ENCODE measurements around the gene GRID1. TPM values are rescaled to one million over a fixed set of nuclear protein-coding genes. Genes with fewer than 3 reads are reported as not detected.

GRID1 gene
- total RNA-seq, 1 donor: not detected

DNA sequence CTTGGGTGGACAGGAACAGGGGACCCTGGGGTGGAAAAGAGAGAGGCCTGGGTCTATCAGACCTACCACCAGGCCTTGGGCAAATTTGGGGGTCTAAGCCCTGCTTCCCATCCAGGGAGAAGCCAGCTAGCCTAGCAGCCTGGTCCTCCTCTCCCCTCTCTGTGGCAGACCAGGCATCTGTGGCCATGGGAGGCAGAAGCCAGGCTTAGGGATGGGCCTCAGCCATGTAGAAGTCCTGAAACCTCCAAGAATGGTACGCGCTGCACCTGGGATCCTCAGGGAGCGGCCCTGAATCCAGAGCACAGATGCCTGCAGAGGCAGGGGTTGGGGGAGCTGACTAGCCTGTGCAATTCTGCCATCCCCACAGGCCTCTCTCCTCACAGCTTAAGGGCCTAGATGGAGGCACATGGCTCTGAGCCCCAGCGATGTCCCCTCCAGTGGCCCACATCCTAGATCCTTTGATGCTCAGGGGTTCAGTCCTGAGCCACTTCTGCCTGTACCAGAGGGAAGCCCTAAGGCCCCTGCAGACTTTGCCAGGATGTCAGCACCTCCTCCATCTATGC lies 21.2 kb downstream of the GRID1 start:
- Histone ChIP-seq H3K27me3 (ENCODE audit: insufficient read depth, low read length) (no peaks in the 10 kb centered on the region), H3K4me1 (ENCODE audit: insufficient read depth, low read length) (no peaks in the 10 kb centered on the region), H3K9me3 (ENCODE audit: low read depth, low read length) (no peaks in the 10 kb centered on the region), H3K4me3 (ENCODE audit: low read length) (no peak overlapping the region)

DNA sequence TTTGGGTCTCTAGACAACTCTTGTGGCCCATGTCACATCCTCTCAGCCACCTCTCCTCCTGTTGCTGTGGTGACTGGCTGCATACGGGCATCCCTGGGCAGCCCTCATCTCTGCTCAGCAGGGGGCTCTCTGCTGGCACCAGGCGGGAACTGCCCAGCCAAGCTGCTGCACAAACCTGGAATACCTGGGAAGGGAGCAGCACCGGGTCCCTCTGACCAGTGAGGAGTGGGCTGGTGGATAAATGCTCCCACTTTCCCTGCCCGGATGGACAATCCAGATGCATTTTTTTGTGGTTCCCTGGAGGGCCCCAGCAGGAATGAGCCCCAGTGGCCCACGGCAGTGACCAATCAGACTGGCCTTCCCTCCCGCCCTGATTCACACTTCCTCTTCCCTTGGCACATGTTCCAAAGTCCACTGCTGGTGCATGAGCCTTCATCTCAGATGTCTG lies 21.9 kb downstream of the GRID1 start:
- Histone ChIP-seq H3K9me3 (ENCODE audit: low read depth, low read length) (no peaks in the 10 kb centered on the region), H3K4me3 (ENCODE audit: low read length) (no peak overlapping the region), H3K27me3 (ENCODE audit: insufficient read depth, low read length) (no peaks in the 10 kb centered on the region), H3K4me1 (ENCODE audit: insufficient read depth, low read length) (no peaks in the 10 kb centered on the region)

DNA sequence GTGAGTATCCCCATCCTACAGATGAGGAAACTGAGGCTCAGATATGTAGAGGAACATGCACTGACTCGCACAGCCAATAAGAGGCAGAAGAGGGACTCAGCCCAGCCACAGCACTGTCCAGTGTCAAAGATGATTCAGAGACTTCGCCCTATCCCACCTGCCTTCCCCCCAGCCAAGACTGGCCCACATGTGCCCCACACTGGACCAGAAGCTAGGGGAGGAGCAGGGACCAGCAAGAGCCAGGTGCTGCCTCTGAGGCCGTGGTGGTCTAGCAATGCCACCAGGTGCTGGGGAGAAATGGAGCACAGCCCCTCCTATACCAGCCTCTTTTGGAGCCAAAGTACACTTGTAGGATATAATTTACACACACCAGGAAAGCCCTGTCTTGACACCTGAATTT lies 22.3 kb downstream of the GRID1 start:
- H3K9me3 ChIP-seq (ENCODE audit: low read depth, low read length): no peaks in the 10 kb centered on the region
- H3K27me3 ChIP-seq (ENCODE audit: insufficient read depth, low read length): no peaks in the 10 kb centered on the region
- no peak overlapping the region for H3K4me3 ChIP-seq (ENCODE audit: low read length)
- no peaks in the 10 kb centered on the region for H3K4me1 ChIP-seq (ENCODE audit: insufficient read depth, low read length)

DNA sequence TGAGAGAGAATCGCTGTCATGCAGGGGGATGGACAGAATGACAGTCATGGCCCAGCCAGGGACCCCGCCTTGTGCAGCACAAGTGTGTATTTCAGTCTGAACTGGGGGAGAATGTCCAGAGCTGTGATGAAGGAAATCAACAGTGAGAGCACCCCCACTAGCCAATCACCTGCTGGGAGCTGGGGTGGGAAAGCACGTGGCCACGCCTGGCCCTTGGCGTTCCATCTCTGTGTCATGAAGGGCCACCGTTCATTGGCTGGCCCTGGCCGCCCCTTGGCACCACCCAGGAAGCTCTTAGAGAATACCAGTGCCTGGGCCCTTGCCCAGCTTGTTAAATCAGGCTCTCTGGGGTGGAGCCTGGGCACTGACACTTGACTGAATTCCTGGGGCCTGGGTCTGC lies 22.8 kb downstream of the GRID1 start:
- Histone ChIP-seq H3K4me3 (ENCODE audit: low read length) (no peak overlapping the region), H3K4me1 (ENCODE audit: insufficient read depth, low read length) (no peaks in the 10 kb centered on the region), H3K9me3 (ENCODE audit: low read depth, low read length) (no peaks in the 10 kb centered on the region), H3K27me3 (ENCODE audit: insufficient read depth, low read length) (no peaks in the 10 kb centered on the region)

DNA sequence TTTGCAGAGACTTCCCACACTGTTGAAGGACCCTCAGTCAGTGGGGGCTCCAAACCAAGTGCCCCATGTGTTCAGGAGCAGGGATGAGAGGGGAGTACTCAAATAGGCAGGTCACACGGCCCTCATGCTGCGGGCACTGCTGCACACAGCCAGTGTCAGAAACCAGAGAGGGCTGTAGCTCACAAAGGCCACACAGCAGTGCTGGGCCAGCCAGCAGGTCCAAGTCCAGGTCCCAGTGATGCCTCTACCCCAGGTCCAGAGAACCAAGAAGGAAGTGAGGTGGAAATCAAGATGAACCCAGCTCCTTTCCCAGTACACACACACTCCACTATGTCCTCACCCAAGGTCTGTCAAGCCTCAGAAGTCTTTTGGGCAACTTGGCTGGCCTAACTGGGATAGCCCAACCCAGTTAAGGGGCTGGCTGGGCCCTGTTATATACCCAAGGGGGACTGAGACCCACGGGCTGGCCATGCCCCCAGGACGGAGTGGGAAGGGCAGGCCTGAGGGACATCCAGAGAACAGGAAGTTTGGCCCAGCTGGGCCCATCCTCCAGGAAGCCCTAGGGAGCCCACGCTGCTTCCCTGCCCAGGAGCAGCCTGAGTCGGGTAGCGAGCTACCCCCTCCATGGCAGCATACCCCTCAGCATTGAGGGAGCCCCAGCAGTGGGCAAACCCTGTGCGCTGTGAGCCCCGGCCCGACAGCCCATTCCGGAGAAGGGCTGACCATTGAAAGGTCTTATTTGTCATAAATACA lies 24.3 kb downstream of the GRID1 start:
- Histone ChIP-seq H3K4me3 (ENCODE audit: low read length) (no peak overlapping the region), H3K4me1 (ENCODE audit: insufficient read depth, low read length) (no peaks in the 10 kb centered on the region), H3K27me3 (ENCODE audit: insufficient read depth, low read length) (no peaks in the 10 kb centered on the region), H3K9me3 (ENCODE audit: low read depth, low read length) (no peaks in the 10 kb centered on the region)

DNA sequence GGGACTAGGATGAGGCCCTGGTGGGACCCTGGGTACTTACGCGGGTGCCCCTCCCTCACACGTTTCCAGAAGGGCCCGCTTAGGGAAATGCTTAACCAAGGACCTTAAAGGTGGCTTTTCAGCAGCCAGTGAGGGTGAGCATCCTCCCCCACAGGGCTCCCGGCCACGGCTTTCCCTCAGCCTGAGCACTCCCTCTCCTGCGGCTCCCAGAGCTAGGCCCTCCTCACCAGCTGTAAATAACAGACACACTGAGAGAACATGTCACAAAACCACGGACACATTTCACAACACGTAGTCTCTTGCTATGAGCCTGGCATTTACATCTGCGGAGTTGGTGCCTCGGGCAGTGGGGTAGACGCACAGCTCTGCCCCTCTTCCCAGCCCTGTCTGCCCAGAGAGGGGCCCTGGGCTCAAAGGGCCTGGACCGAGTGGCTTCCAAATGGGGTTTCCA lies 25.2 kb downstream of the GRID1 start:
- no peaks in the 10 kb centered on the region for H3K27me3 ChIP-seq (ENCODE audit: insufficient read depth, low read length)

DNA sequence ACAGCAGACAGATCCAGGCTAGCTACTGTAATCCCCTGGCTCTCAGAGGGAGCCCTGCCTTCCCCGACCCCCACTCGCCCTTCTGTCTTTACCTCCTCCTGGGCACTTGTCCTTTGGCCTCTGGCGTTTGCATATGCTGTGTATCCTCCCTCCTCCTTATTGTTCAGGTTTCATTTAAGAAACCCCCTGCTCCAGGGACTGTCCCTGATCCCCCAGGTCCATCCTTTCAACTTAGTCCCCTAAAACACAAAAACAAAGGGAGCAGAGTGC lies 25.7 kb downstream of the GRID1 start:
- Histone ChIP-seq H3K27me3 (ENCODE audit: insufficient read depth, low read length) (no peaks in the 10 kb centered on the region), H3K4me1 (ENCODE audit: insufficient read depth, low read length) (no peaks in the 10 kb centered on the region), H3K4me3 (ENCODE audit: low read length) (no peak overlapping the region), H3K9me3 (ENCODE audit: low read depth, low read length) (no peaks in the 10 kb centered on the region)

More for the DNA sequence above, 25.2 kb downstream of the GRID1 start:
- Histone ChIP-seq H3K9me3 (ENCODE audit: low read depth, low read length) (no peaks in the 10 kb centered on the region), H3K4me3 (ENCODE audit: low read length) (no peak overlapping the region), H3K4me1 (ENCODE audit: insufficient read depth, low read length) (no peaks in the 10 kb centered on the region)

DNA sequence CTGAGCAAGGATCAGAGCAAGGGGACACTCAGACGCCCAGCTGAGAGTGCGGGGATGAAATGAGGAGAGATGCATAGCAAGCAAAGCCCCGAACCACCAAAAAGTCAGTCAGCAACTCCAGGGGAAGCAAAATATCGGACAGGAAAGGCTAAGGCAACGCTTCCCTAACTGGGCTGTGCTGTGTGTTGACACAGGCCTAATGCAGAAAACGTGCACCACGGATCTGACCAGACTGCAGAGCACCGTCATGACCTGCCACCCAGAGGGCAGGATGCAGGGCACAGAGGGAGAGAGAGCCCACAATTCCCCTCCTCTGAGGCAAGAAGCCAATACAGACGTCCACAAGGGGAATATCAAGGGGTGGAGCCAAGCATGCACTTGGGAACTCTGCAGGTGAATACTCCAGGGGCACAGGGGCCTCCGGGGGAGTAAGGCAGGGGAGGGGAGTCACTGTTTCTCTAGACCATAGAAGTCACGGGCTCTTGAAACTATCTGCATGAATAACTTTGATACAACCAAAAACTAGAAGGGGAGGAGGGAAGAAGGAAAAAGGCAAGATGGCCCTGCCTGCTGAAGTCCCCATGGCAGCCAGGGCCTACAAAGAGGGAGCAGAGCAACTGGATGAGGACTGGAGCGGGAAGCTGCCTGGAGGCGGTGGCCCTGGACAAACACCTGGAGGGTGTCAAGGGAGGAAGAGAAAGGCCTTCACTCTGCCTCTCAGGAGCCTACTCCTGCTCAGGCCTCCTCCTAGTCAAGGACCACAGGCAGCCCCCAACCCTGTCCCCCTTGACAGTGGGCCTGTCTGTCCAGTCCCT lies 26.2 kb downstream of the GRID1 start:
- H3K27me3 ChIP-seq (ENCODE audit: insufficient read depth, low read length): no peaks in the 10 kb centered on the region
- no peak overlapping the region for H3K4me3 ChIP-seq (ENCODE audit: low read length)
- no peaks in the 10 kb centered on the region for H3K9me3 ChIP-seq (ENCODE audit: low read depth, low read length)
- no peaks in the 10 kb centered on the region for H3K4me1 ChIP-seq (ENCODE audit: insufficient read depth, low read length)

DNA sequence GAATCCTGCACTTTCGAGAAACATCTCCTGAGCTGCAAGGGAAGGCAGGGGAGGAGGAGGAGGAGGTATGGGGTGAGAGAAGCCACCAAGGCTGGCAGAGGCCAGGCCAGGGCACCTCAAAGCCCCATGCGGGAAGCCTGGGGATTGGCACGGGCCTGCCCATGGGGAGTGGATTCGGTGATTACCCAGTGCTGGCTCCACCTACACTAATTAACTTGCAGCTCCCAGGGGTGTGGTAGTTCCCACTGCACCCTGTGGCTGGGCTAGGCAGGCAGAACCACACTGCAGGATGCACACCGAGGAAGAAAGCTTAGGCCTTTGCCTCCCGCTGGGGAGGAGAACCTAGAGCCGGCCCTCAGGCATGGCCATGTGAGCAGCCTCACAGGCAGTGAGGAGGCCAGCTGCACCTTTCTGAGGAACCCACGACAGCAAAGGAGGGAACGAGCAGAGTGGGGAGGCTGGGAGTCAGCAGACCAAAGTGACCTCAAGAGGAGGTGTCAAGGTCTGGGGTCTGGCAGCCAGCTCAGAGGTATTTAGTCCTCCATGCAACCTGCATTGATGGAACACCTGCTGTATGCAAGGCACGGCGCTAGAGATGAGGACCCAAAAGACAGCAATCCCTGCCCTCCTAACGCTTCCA lies 27.2 kb downstream of the GRID1 start:
- Histone ChIP-seq H3K9me3 (ENCODE audit: low read depth, low read length) (no peaks in the 10 kb centered on the region), H3K4me3 (ENCODE audit: low read length) (no peak overlapping the region), H3K4me1 (ENCODE audit: insufficient read depth, low read length) (no peaks in the 10 kb centered on the region), H3K27me3 (ENCODE audit: insufficient read depth, low read length) (no peaks in the 10 kb centered on the region)

DNA sequence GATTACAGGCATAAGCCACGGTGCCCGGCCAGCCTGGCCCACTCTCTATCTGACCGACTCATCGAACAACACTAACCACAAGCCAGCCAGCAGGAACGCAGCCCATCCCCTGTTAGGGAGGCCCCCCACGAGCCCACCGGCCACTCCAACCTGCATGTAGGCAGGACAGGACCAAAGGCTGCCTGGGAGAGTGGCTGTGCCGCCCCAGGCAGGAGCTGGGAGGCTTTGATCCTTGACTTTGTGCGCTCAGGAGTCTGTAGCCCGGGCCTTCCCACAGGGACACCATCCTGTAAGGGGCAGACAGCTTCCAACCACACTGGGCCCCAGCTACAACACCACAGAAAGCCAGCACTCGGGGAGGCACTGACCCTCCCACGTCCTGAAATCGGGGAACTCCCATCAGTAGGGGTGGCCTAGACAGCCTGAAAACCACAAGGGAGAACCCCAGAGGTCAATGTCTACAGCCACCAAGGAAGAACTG lies 29.4 kb downstream of the GRID1 start:
- no peaks in the 10 kb centered on the region for H3K4me1 ChIP-seq (ENCODE audit: insufficient read depth, low read length)
- H3K9me3 ChIP-seq (ENCODE audit: low read depth, low read length): no peaks in the 10 kb centered on the region
- H3K4me3 ChIP-seq (ENCODE audit: low read length): no peak overlapping the region
- no peaks in the 10 kb centered on the region for H3K27me3 ChIP-seq (ENCODE audit: insufficient read depth, low read length)

DNA sequence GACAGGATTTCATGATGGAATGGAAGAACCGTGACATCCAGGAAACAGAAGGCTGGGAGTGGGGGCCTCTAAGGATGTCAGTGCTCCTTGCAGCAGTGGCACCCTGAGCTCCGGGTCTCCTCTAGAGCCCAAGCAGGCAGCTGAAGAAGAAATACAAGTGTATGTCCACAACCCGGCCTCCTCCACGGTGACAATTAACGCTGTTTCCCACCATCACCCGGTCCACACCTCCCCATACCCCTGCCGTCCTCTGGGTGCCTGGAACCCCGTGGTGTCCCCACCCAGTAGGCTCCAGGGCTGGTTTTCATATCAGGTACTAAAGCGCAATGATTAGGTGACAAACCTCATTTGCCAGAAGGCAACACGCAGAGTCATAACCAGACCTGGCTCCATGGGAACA lies 30.3 kb downstream of the GRID1 start:
- no peak overlapping the region for H3K4me3 ChIP-seq (ENCODE audit: low read length)
- no peaks in the 10 kb centered on the region for H3K27me3 ChIP-seq (ENCODE audit: insufficient read depth, low read length)
- no peaks in the 10 kb centered on the region for H3K4me1 ChIP-seq (ENCODE audit: insufficient read depth, low read length)
- no peaks in the 10 kb centered on the region for H3K9me3 ChIP-seq (ENCODE audit: low read depth, low read length)

DNA sequence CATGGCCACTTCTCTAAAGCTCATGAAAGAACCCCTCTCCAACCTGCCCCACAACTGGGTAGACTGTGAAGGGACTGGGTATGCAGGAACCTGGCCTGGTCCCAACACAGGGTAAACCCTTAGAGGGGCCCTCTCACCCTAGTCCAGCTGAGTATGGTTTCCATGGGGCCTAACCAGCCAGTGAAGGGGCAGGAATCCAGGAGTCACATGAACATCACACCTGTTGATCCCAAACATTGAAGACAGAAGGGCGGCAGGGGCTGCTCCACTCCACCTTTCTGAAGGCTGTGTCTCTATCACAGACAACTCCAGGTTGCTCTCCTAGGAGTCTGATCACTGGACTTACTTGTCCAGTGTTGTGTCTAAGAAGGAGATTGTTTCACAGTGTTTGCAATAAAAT lies 30.8 kb downstream of the GRID1 start:
- H3K27me3 ChIP-seq (ENCODE audit: insufficient read depth, low read length): no peaks in the 10 kb centered on the region
- H3K9me3 ChIP-seq (ENCODE audit: low read depth, low read length): no peaks in the 10 kb centered on the region
- H3K4me3 ChIP-seq (ENCODE audit: low read length): no peak overlapping the region
- H3K4me1 ChIP-seq (ENCODE audit: insufficient read depth, low read length): no peaks in the 10 kb centered on the region

DNA sequence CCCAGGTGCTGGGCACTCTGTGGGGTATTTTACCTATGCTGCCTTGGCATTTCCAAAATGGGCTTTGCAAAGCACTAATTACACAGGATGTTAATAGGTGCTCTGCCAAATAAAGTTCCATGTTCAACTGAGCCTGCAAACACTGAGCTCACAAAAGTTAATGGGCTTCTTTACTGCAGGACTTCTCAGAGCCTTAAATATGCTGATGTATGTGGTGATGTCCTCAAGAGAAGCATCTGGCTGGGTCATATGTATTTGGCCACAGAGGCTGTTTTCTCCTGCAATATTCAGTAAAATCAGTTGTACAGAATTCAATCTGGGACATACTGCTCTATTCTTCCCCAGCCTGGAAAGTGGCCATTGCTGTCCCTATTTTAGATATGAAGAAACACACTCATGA lies 31.3 kb downstream of the GRID1 start:
- Histone ChIP-seq H3K27me3 (ENCODE audit: insufficient read depth, low read length) (no peaks in the 10 kb centered on the region), H3K4me1 (ENCODE audit: insufficient read depth, low read length) (no peaks in the 10 kb centered on the region), H3K9me3 (ENCODE audit: low read depth, low read length) (no peaks in the 10 kb centered on the region), H3K4me3 (ENCODE audit: low read length) (no peak overlapping the region)

DNA sequence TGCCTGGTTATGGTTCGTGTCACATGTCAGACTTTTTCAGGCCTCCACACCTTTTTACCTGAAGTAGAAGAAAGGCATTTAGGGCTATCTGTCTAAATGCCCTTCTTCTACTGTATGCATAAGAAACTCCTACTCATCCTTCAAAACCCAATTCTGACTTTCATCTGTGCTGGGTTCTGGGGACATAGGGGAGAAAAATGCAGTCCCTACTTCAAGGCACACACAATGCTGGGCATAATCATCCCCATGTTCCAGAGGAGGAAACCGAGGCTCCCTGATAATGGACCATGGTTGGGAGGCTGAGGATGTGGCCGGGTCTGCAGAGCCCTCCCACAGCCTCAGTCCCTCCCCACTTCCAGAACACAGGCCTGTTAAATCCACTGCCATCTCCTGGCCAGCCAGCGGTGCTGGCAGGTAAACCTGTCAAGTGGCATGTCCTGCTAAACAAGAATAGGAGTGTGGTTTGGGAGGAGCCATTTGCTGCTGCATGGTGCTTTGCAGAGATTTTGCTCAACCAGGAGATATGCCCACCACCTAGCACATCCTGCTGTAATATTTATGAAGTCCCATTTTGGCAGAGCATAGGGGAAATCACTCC lies 32.0 kb downstream of the GRID1 start:
- Histone ChIP-seq H3K4me1 (ENCODE audit: insufficient read depth, low read length) (no peaks in the 10 kb centered on the region), H3K9me3 (ENCODE audit: low read depth, low read length) (no peaks in the 10 kb centered on the region)

More for the DNA sequence above, 32.0 kb downstream of the GRID1 start:
- Histone ChIP-seq H3K27me3 (ENCODE audit: insufficient read depth, low read length) (no peaks in the 10 kb centered on the region), H3K4me3 (ENCODE audit: low read length) (no peak overlapping the region)
